ENCODE measurements around the gene RASA3. TPM values are rescaled to one million over a fixed set of nuclear protein-coding genes. Genes with fewer than 3 reads are reported as not detected.
"Not testable (repeated sequence)": the region's sequence is repeated elsewhere in the genome, so short reads cannot be mapped to it uniquely, and the experiment has no call there.

RASA3 gene
- total RNA-seq, 5 donors from 2014 or later (not counting 1 experiment from before 2014, with no cell fraction given), result 223 to 267 (median 238) TPM

DNA sequence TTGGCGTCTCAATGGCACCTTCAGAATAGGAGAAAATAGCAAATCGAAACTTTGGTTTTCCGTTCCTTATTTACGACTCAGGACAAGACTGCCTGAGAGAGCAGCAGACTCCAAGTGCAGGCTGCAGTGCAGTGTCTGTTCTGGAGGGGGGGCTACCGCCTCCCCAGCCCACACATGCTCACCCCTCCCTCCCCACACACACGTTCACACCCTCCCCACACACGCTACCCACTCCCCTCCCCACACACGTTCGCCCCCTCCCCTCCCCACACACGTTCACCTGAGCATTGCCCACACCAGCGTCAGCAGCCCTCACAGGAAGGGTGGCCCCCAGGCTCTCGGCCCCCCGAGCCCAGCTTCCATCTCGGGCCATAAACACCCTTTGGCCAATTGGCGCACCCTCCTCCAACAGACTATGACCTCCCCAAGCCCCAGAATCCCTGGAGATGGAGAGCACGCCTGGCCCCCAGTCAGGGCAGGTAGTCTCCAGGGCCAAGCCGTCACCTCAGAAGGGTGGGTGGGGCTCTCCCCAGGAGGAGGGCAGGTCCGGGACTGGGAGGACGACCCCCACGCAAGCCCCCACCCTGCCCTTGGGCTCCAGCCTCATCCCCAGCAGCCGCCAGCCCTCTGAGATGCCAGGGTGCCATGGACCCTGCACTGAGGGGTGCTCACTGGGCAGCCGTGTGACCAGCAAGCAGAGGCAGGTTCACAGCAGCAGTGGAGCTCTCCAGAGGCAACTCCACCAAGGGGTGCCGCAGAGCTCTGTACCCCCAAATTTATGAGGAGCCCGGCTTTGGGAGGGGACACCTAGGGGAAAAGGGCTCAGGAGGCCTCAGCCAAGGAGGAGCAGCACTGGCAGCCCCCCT is 27.5 kb downstream of the RASA3 start:
- peaks cover 13 to 93% of the 10 kb centered on the region in 2 experiments for H3K4me1 ChIP-seq (ENCODE audit: control insufficient read depth in 1 of 2, extremely low read depth in 1 of 2, insufficient read depth in 2 of 2, low read length in 2 of 2)
- DNase-seq, result peak in 3 of 35 experiments; percentile 20 to 51 (median 29)
- no peaks in the 10 kb centered on the region for H3K27me3 ChIP-seq (replicated peaks in 1 of 2; ENCODE audit: control insufficient read depth in 2 of 2, extremely low read depth in 1 of 2, insufficient read depth in 2 of 2, low read length in 1 of 2)
- Mint-ChIP-seq H3K4me1 (peaks cover 74 to 83% (median 76%) of the 10 kb centered on the region in 3 donors), H3K4me3 (peak overlapping the region; percentile 17 to 90 (median 43)), H3K27ac (peak overlapping the region; percentile 71 to 83), H3K27me3 (no peaks in the 10 kb centered on the region), H3K9me3 (no peaks in the 10 kb centered on the region), H3K36me3 (peaks cover 19% of the 10 kb centered on the region)
- H3K27ac ChIP-seq (ENCODE audit: low read length), result peak overlapping the region; percentile 44
- H3K4me3 ChIP-seq (ENCODE audit: control insufficient read depth in 1 of 2, extremely low read depth in 1 of 2, low read length in 1 of 2), result no peak overlapping the region
- H3K36me3 ChIP-seq (ENCODE audit: control insufficient read depth in 2 of 2, extremely low read depth in 1 of 2, insufficient read depth in 1 of 2, low read length in 1 of 2), result peaks cover 12 to 69% of the 10 kb centered on the region in 2 donors
- ATAC-seq (replicated peaks in 1 of 4), result no peak
- WGBS (ENCODE audit: insufficient coverage), result 71% methylated on average over 19 of the region's 24 CpGs
- no peaks in the 10 kb centered on the region for H3K9me3 ChIP-seq
- ChIA-PET CTCF (no interaction called here), POLR2A (interaction anchor here in 1 of 2 donors (0.6 to 1.2 kb wide), 2 partner anchors 13 to 91 kb away, joined by 6 read pairs; no protein-coding TSS in a partner anchor)

- H3K4me1 Mint-ChIP-seq, result peaks cover 68 to 79% (median 68%) of the 10 kb centered on the region in 3 donors
- POLR2A ChIA-PET, result no interaction called here
- Histone ChIP-seq H3K27me3 (replicated peaks in 1 of 2; ENCODE audit: control insufficient read depth in 2 of 2, extremely low read depth in 1 of 2, insufficient read depth in 2 of 2, low read length in 1 of 2) (no peaks in the 10 kb centered on the region), H3K36me3 (ENCODE audit: control insufficient read depth in 2 of 2, extremely low read depth in 1 of 2, insufficient read depth in 1 of 2, low read length in 1 of 2) (peaks cover 12 to 67% of the 10 kb centered on the region in 2 donors), H3K27ac (ENCODE audit: low read length) (peak overlapping the region; percentile 44), H3K4me3 (ENCODE audit: control insufficient read depth in 1 of 2, extremely low read depth in 1 of 2, low read length in 1 of 2) (no peak overlapping the region), H3K4me1 (ENCODE audit: control insufficient read depth in 1 of 2, extremely low read depth in 1 of 2, insufficient read depth in 2 of 2, low read length in 2 of 2) (peaks cover 4 to 89% of the 10 kb centered on the region in 2 experiments), H3K9me3 (no peaks in the 10 kb centered on the region)
- CTCF ChIA-PET, result no interaction called here
- H3K27ac Mint-ChIP-seq, result peak overlapping the region; percentile 71 to 83
- no peaks in the 10 kb centered on the region for H3K27me3 Mint-ChIP-seq
- no peaks in the 10 kb centered on the region for H3K9me3 Mint-ChIP-seq
- H3K4me3 Mint-ChIP-seq, result peak overlapping the region in 2 of 3 donors; percentile 17 to 60
- WGBS (ENCODE audit: insufficient coverage), result 88% methylated on average over 29 of the region's 62 CpGs
- no peak for ATAC-seq (replicated peaks in 1 of 4)
- peaks cover 15% of the 10 kb centered on the region for H3K36me3 Mint-ChIP-seq
- DNase-seq, result peak in 5 of 35 experiments; percentile 28 to 43 (median 32)
Observed at GRCh38 chr13:114103801-114104654, 28.4 kb downstream of the RASA3 start.

GRCh38 chr13:114103289-114103621 is 29.2 kb downstream of the RASA3 start:
- ATAC-seq (replicated peaks in 1 of 4); H3K27me3 Mint-ChIP-seq; CTCF ChIA-PET; DNase-seq; POLR2A ChIA-PET; H3K27ac ChIP-seq (ENCODE audit: low read length); H3K4me3 ChIP-seq (ENCODE audit: control insufficient read depth in 1 of 2, extremely low read depth in 1 of 2, low read length in 1 of 2); H3K27me3 ChIP-seq (replicated peaks in 1 of 2; ENCODE audit: control insufficient read depth in 2 of 2, extremely low read depth in 1 of 2, insufficient read depth in 2 of 2, low read length in 1 of 2); H3K9me3 Mint-ChIP-seq; H3K9me3 ChIP-seq: not testable (repeated sequence)
- peaks cover 12 to 63% of the 10 kb centered on the region in 2 donors for H3K36me3 ChIP-seq (ENCODE audit: control insufficient read depth in 2 of 2, extremely low read depth in 1 of 2, insufficient read depth in 1 of 2, low read length in 1 of 2)
- H3K4me1 Mint-ChIP-seq, result peaks cover 64 to 76% (median 65%) of the 10 kb centered on the region in 3 donors
- 80% methylated on average over 1 of the region's 20 CpGs for WGBS (ENCODE audit: insufficient coverage)
- peak overlapping the region; percentile 28 to 39 for H3K27ac Mint-ChIP-seq
- H3K4me1 ChIP-seq (ENCODE audit: control insufficient read depth in 1 of 2, extremely low read depth in 1 of 2, insufficient read depth in 2 of 2, low read length in 2 of 2), result peaks cover 2 to 88% of the 10 kb centered on the region in 2 experiments
- peaks cover 12% of the 10 kb centered on the region for H3K36me3 Mint-ChIP-seq
- peak overlapping the region in 1 of 3 donors; percentile 34 for H3K4me3 Mint-ChIP-seq

DNA sequence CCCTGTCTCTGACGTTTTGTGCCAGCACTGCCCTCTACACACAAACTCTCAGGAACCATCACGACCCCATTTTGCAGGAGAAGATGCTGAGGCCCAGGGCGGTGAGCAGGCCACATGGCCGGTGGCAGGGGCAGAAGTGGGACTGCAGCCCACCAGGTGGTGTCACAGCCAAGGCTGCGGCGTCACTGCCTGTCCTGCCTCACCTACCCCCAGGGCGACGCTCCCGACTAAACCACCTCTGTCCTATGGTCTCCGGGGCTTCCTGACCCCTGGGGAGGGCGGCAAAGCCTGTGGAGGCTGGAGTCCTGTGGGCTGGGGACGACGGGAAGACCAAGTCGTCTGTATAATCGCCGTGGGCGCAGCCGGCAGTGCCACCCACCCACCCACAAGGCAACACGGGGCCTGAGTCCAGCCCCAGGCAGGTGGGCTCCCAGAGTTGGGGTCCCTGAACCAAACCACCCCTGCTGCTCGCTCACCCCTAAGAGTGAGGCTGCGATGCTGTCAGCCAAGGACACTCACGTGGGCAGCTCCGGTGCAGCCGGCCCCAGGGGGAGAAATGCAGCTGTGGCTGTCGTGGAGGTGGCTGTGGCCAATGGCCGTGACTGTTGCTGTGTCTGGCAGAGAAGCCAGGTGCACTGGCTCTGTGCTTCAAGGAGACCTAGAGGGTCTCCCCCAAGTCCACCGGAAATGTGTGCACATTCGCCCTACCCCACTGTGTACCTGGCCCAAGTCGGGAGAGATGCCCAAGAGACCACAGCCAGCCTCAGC is 29.7 kb downstream of the RASA3 start:
- H3K9me3 ChIP-seq, result no peaks in the 10 kb centered on the region
- H3K27ac Mint-ChIP-seq, result peak overlapping the region; percentile 28 to 39
- H3K4me1 Mint-ChIP-seq, result peaks cover 64 to 76% (median 65%) of the 10 kb centered on the region in 3 donors
- POLR2A ChIA-PET, result no interaction called here
- no peak overlapping the region for H3K4me3 ChIP-seq (ENCODE audit: control insufficient read depth in 1 of 2, extremely low read depth in 1 of 2, low read length in 1 of 2)
- no peak overlapping the region for H3K27ac ChIP-seq (ENCODE audit: low read length)
- H3K27me3 Mint-ChIP-seq, result no peaks in the 10 kb centered on the region
- 92% methylated on average over 29 of the region's 29 CpGs for WGBS (ENCODE audit: insufficient coverage)
- ATAC-seq (replicated peaks in 1 of 4) (no peak), DNase-seq (no peak)
- peaks cover 12% of the 10 kb centered on the region for H3K36me3 Mint-ChIP-seq
- H3K9me3 Mint-ChIP-seq, result no peaks in the 10 kb centered on the region
- H3K4me3 Mint-ChIP-seq, result peak overlapping the region in 2 of 3 donors; percentile 17 to 59
- peaks cover 15 to 63% of the 10 kb centered on the region in 2 donors for H3K36me3 ChIP-seq (ENCODE audit: control insufficient read depth in 2 of 2, extremely low read depth in 1 of 2, insufficient read depth in 1 of 2, low read length in 1 of 2)
- peaks cover 2 to 88% of the 10 kb centered on the region in 2 experiments for H3K4me1 ChIP-seq (ENCODE audit: control insufficient read depth in 1 of 2, extremely low read depth in 1 of 2, insufficient read depth in 2 of 2, low read length in 2 of 2)
- H3K27me3 ChIP-seq (replicated peaks in 1 of 2; ENCODE audit: control insufficient read depth in 2 of 2, extremely low read depth in 1 of 2, insufficient read depth in 2 of 2, low read length in 1 of 2), result no peaks in the 10 kb centered on the region
- CTCF ChIA-PET, result no interaction called here

GRCh38 chr13:114102131-114102520 is 30.3 kb downstream of the RASA3 start:
- ATAC-seq (replicated peaks in 1 of 4) (no peak), DNase-seq (no peak)
- no peaks in the 10 kb centered on the region for H3K9me3 Mint-ChIP-seq
- Histone ChIP-seq H3K4me3 (ENCODE audit: control insufficient read depth in 1 of 2, extremely low read depth in 1 of 2, low read length in 1 of 2) (no peak overlapping the region), H3K36me3 (ENCODE audit: control insufficient read depth in 2 of 2, extremely low read depth in 1 of 2, insufficient read depth in 1 of 2, low read length in 1 of 2) (peaks cover 17 to 61% of the 10 kb centered on the region in 2 donors), H3K9me3 (no peaks in the 10 kb centered on the region), H3K27me3 (replicated peaks in 1 of 2; ENCODE audit: control insufficient read depth in 2 of 2, extremely low read depth in 1 of 2, insufficient read depth in 2 of 2, low read length in 1 of 2) (no peaks in the 10 kb centered on the region), H3K27ac (ENCODE audit: low read length) (no peak overlapping the region), H3K4me1 (ENCODE audit: control insufficient read depth in 1 of 2, extremely low read depth in 1 of 2, insufficient read depth in 2 of 2, low read length in 2 of 2) (peaks cover 0 to 88% of the 10 kb centered on the region in 2 experiments)
- H3K27me3 Mint-ChIP-seq, result no peaks in the 10 kb centered on the region
- H3K4me1 Mint-ChIP-seq, result peaks cover 66 to 76% (median 68%) of the 10 kb centered on the region in 3 donors
- H3K27ac Mint-ChIP-seq, result peak overlapping the region; percentile 16 to 55
- peaks cover 16% of the 10 kb centered on the region for H3K36me3 Mint-ChIP-seq
- CTCF ChIA-PET, result no interaction called here
- peak overlapping the region in 1 of 3 donors; percentile 59 for H3K4me3 Mint-ChIP-seq
- POLR2A ChIA-PET, result no interaction called here
- 93% methylated on average over 9 of the region's 18 CpGs for WGBS (ENCODE audit: insufficient coverage)
